GM12891 (cell line): Measurements from ENCODE around the gene CHPF.

Source experiments
- DNase-seq: peaks from one replicate; pipeline ENCODE4 v3.0.0; 2011; ENCODE audit warnings: low spot score; ENCODE audit not compliant: insufficient read length
- FAIRE-seq: peaks from 2 replicates; lab custom pipeline; 2011; peaks lifted over from hg19 to GRCh38; lab: Jason Lieb, UNC
- PAX5 ChIP-seq: IDR thresholded peaks from 2 replicates; pipeline ENCODE4 v1.6.1; 2011; ENCODE audit warnings: low read length, moderate library complexity, mild to moderate bottlenecking; ENCODE audit not compliant: insufficient read depth, severe bottlenecking
- POLR2A ChIP-seq: IDR thresholded peaks from 2 replicates; pipeline ENCODE4 v1.6.1; 2011; ENCODE audit warnings: low read depth, low read length, control low read depth
- POLR2AphosphoS5 ChIP-seq: IDR thresholded peaks from 2 replicates; pipeline ENCODE4 v1.6.1; 2011; ENCODE audit warnings: low read depth, low read length, control low read depth
- POU2F2 ChIP-seq: IDR thresholded peaks from 2 replicates; pipeline ENCODE4 v1.6.1; 2011; ENCODE audit warnings: low read depth, mild to moderate bottlenecking, control low read depth, low read length, moderate library complexity
- SPI1 ChIP-seq: IDR thresholded peaks from 2 replicates; pipeline ENCODE4 v1.6.1; 2011; ENCODE audit warnings: low read depth, low read length, control low read depth
- TAF1 ChIP-seq: IDR thresholded peaks from 2 replicates; pipeline ENCODE4 v1.6.1; 2011; ENCODE audit warnings: low read depth, low read length, control low read depth

CHPF gene

DNA sequence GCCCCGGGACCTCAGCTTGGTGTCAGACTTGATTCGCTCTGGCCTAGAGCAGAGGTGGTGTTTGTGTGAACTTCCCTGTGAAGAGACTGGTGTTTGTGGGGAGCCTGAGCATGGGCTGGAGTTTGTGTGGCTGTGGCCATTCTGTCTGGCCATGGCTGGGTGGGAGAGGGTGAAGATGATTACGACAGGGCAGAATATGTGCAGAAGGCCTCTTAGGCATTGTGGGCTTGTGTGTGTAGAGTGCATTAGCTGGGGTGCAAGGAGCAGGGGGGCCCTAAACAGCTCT is 17.2 kb upstream of the CHPF start:
- TF ChIP-seq SPI1 (no peak), POU2F2 (no peak), TAF1 (no peak), PAX5 (no peak), POLR2A (no peak), POLR2AphosphoS5 (no peak)
- no peak for FAIRE-seq
- DNase-seq = no peak

DNA sequence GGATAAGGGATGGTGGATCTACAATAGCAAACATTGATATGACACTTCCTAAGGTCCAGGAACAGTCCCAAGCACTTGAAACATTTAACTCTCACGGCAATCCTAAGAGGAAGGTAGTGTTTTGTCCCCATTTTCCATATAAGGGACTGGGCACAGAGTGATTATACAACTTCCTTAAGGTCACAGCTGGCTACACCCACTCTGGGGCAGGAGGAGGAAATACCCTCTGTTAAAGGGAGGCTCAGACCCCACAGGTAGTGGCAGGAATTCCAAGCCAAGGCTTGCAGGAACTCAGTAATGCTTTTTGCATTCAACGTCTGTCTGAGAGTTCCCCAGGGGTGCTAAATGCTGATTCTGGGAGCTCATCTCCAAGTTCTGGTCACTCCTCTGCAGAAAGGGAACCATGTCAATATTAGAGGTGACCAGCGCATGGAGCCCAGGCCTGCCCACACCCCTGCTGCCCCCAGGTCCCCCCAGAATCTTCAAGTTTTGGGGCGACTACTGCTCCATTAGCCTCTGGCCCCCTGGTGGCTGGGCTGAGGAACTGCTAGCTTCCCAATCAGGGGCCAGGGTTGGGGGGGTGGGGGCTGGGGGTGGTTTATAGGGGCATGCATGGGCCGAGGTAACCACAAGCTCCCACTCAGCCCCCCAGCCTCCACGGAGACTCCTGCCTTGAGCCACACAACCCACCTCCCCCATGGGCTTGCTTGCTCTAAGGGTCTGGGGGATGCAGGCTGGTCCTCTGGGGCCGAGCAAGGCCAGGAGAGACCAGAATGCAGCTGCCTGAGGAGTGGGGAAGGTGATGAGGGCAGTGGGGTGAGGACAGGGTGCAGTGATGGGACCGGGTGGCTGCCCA is 16.7 kb upstream of the CHPF start:
- FAIRE-seq = no peak

DNA sequence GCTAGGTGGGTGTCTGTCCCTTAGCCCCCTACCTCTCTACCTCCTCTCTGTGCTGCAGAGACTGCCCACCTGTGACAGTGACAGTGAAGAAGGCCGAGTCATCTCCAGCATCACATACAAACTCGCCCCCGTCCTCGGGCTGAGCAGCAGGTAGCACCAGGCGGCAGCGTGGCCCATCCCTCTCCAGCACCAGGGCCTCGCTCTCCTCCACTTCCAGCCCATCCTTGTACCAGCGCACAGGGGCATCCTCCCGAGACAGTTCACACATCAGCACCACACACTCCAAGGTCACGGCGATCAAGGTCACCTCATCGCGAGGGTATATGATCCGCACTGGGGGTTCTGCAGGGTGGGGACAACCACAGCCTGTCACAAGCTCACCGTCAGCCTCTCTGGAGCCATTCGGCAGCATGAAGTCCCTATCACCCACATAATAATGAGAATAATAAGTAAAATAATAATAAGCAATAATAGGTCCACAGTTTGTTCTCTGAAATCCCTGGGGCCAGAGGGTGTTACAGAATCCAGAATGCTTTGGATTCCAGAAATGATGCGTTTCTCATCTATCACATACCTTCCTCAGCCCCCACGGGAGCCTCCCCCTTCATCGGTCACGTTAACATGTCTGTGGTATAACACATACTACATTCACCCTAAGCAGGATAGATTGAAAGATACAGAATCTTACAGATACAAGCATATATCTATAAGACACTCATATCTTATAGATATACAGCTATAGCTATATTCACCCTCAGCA is 15.7 kb upstream of the CHPF start:
- TF ChIP-seq SPI1 (no peak), POU2F2 (no peak), TAF1 (no peak), PAX5 (no peak), POLR2A (no peak), POLR2AphosphoS5 (no peak)
- FAIRE-seq = no peak
- DNase-seq = no peak

More for the DNA sequence above, 16.7 kb upstream of the CHPF start:
- DNase-seq = peak; percentile 72
- TF ChIP-seq PAX5 = no peak
- no peak for TF ChIP-seq POLR2A
- TF ChIP-seq TAF1 = no peak
- no peak for TF ChIP-seq POU2F2
- TF ChIP-seq POLR2AphosphoS5 = no peak
- TF ChIP-seq SPI1 = no peak

DNA sequence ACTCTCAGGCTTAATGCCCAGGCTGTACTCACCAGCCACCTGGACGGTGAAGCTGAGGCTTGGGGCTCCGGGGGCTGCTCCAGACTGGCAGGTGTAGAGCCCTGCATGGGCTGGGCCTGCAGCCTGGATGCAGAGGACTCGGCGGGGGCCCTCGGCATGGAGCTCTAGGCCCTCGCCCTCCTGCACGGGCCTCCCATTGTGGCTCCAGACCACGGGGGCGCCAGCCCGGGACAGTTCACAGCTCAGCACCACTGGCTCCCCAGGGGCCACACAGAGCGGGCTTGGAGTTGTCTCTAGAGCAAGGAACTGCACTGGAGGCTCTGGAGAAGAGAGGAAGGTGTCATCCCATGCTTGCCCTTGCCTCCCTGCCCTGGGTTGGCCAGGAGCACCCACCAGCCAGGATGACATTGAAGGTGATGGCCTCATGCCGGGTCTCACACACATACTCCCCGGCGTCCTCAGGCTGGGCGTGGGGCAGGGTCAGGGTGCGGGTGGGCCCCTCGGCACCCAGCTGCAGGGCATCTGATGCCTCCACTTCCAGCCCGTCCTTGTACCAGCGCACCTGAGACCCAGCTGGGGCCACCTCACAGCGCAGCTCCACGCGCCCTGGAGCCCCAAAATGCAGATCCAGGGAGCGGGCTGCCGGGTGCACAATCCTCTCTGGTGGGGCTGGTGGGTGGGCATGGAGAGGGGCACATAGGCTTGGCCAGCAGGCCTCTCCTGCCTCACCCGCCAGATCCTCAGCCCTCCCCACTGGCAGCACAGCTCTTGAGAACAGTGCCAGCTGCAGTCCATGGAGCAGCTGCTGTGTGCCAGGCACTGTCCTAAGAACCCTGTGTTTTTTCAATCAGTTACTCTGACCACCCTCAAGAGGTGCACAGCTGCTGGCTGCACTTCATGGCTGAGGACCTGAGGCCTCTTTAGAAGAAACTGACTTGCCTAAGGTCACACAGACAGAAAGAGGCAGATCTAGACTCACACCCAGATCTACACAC is 14.5 kb upstream of the CHPF start:
- DNase-seq (no peak), FAIRE-seq (no peak)
- TF ChIP-seq SPI1 = no peak
- TF ChIP-seq POLR2A = no peak
- no peak for TF ChIP-seq POLR2AphosphoS5
- no peak for TF ChIP-seq TAF1
- no peak for TF ChIP-seq PAX5
- TF ChIP-seq POU2F2 = no peak

DNA sequence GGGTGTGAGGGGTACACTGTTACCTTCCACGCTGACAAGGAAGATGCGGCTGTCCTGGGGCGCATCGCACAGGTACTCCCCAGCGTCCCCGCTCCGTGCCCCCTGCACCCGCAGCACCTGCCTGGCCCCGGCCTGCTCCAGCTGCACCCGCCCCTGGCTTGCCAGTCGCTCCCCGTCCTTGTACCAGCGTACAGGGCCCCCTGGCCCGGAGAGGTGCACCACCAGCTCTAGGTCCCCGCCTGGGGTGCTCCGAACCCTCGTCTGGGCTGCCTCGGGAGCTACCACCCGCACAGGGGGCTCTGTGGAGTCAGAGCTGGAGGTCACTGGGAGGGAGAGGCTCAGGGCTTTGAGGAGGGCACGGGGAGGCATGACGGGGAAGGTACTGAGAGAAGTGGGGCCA is 13.7 kb upstream of the CHPF start:
- TF ChIP-seq PAX5 = no peak
- TF ChIP-seq TAF1 = no peak
- DNase-seq (no peak), FAIRE-seq (no peak)

DNA sequence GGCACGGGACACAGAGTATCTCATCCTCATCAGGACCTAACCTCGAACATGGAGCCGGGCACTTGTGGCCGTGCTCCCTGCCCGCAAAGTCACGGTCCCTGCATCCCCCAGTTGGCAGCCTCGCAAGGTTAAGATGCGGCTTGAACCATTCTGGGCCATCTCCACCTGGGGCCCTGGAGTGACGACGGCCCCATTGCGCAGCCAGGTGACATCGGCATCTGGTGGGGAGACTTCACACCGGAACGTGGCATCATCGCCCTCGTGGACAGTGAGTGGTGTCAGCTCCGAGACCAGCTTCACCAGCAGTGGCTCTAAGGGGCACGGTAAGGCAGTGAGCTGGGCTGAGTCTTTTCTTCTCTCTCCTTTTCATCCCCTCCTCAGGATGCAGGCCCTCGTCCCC is 12.8 kb upstream of the CHPF start:
- FAIRE-seq = no peak

DNA sequence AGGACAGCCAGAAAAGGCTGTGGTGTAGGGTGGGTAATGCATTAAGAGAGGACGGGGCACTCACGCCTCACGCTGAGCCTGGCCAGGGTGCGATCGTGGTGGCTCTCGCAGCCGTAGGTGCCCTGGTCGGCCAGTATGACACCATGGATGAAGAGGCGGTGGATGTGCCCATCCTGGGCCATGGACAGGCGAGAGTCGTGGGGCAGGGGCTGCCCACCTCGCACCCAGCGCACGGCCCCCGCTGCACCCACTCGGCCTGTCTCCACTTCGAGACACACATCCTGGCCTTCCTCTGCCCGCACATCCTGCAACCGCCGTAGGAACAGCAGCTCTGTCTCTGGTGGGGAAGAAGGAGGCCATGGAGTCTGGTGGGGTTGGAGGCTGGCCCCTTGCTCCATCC is 12.3 kb upstream of the CHPF start:
- FAIRE-seq = no peak
- TF ChIP-seq POLR2A (no peak), POU2F2 (no peak), PAX5 (no peak), SPI1 (no peak), POLR2AphosphoS5 (no peak), TAF1 (no peak)

More for the DNA sequence above, 12.8 kb upstream of the CHPF start:
- no peak for DNase-seq
- TF ChIP-seq TAF1 = no peak
- no peak for TF ChIP-seq PAX5
- no peak for TF ChIP-seq POLR2A
- no peak for TF ChIP-seq POLR2AphosphoS5
- TF ChIP-seq SPI1 = no peak

DNA sequence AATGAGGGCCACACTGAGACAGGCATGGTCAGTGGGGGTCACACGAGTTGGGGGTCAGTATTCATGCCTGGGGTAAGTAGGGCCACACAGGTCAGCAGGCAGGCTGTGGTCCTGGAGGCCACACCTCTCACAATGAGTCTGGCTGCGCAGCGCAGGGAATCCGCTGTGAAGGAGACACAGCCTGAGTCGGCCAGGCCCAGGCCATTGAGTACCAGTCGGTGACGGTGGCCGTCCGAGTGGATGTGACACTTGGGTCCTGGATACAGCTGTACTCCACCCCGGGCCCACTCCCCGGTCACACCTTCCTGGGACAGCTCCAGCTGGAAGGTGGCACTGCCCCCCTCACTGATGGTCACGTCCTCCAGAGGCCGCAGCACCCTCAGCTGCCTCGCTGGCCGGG is 10.7 kb upstream of the CHPF start:
- FAIRE-seq (no peak), DNase-seq (no peak)
- no peak for TF ChIP-seq POU2F2

More for the DNA sequence above, 12.3 kb upstream of the CHPF start:
- no peak for DNase-seq

DNA sequence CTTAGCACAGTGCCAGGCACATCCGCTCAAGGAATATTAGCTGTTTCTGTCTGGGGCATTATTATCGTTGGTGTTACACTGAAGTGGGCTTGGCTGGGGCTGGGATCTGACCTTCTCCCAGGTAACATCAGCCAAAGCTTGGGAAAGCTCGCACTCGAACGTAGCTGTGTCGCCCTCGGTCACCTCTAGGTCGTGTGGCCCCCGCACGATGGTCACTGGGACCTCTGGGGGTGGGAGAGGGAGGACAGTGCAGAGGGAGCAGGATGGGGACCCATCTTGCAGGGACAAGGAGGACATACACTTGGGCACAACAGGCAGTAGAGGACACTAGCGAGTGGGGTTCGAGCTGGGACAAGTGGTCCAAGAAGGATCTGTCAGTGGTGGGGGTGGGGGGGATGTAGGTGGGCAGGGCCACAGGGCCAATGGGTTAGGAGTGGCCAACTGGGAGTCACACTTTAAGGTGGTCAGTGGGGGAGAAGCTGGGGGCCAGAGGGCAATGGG is 9.9 kb upstream of the CHPF start:
- FAIRE-seq (no peak), DNase-seq (no peak)
- no peak for TF ChIP-seq TAF1
- no peak for TF ChIP-seq POLR2AphosphoS5
- no peak for TF ChIP-seq PAX5
- TF ChIP-seq POU2F2 = no peak
- TF ChIP-seq SPI1 = no peak
- TF ChIP-seq POLR2A = no peak

DNA sequence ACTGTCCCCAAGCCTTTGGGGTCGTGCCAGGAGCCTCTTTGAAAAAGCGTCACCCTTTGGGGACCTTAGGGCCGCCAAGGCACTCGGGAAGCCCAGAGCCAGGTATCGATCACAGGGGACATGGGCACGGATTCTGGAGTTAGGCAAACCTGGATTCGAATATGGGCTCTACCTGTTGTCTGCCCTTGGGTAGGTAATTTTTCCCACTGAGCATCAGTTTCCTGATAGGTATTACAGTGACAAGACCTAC is 9.5 kb upstream of the CHPF start:
- DNase-seq = no peak
- TF ChIP-seq TAF1 (no peak), SPI1 (no peak), POU2F2 (no peak), POLR2AphosphoS5 (no peak), PAX5 (no peak), POLR2A (no peak)
- FAIRE-seq = no peak
